ENCODE data around the gene PDK2.

PDK2 gene

DNA sequence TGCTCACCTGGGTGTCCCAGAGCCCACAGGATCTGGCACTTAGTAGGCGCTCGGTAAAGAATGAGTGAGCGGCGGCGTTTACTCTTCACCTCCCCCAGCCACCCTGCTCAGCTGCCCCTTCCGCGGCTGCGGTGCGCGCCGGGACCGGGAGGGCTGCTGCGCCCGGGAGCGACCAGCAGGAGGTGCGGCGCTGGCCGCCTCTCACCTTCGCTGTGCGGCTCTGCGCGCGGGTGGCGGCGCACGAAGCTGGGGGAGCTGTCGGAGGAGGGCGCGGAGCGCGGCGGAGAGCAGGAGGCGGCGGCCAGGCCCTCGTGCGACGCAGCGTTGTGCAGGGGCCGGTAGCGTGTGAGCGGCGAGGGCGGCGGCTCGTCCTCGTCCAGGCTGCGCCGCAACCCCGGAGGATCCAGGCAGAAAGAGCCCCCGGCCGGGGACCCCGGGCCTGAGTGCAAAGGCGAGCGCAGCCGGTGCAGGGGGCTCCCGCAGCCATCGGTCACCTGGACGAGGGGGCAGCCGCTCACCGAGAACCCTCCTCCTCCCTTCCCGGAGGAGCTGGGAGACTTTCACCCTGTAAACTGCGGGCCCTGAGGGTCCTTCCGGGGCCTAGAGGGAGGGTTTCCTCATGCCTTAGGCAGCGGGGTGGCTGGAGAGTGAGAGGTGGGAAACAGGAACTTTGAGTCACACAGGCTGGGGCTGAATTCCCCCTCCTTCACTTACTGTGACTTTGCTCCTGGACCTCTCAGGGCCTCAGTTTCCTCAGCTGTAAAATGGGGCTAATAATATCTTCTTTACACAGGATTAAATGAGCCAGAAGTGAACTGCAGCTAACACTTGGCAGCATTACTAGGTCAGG, 22.3 kb downstream of the PDK2 start:
- DNase-seq (ENCODE audit: low spot score) = peak; percentile 69

DNA sequence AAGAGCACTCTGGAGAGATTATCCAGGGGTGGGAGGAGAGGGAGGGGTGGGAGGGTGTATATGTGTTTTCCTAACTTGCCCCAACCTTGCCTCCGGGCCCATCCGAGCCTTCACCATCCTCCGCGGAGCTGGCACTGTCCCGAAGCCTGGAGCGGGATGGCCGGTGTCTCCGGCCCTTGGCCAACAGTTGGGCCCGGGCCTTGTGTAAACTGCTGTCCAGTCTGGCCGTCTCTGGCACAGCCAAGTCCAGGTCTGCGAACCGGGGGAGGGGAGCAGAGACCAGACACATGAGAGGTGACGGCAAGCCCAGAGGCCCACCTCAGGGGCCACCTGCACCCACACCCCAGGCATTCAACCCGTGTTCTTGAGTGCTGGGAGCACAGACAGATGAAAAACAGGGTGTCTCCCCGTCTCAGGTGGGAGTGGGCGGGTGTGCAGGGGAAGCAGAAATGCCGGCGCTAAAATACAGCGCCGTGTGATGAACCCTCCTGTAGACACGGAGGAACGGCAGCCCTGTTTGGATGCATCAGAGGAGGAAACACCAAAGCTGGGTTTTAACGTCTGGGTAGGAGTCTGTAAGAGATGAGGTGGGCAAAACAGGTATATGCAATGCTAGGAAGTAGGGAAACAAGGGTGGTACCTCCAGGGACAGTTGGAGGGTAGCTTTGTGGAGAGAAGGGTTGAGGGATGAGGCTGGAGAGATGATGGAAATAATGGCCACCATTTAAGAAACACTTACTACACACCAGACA, 23.1 kb downstream of the PDK2 start:
- DNase-seq (ENCODE audit: low spot score) = no peak

DNA sequence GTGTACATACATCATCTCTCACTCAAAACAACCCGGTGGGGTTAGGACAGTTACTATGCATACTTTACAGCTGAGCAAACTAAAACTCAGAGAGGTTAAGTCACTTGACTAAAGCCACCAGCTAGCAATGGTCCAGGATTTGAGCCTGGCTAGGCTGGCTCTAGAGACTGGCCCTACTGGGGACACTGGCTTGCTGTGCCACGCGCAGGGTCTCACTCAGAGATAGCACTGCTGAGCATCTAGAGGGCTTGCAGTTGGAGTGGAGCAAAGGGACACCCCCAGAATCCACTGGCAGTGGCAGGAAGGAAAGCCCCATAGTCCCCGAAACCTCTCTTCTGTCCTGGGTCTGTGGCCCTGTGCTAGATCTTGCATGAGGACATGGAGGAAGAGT, 23.7 kb downstream of the PDK2 start:
- no peak for DNase-seq (ENCODE audit: low spot score)

DNA sequence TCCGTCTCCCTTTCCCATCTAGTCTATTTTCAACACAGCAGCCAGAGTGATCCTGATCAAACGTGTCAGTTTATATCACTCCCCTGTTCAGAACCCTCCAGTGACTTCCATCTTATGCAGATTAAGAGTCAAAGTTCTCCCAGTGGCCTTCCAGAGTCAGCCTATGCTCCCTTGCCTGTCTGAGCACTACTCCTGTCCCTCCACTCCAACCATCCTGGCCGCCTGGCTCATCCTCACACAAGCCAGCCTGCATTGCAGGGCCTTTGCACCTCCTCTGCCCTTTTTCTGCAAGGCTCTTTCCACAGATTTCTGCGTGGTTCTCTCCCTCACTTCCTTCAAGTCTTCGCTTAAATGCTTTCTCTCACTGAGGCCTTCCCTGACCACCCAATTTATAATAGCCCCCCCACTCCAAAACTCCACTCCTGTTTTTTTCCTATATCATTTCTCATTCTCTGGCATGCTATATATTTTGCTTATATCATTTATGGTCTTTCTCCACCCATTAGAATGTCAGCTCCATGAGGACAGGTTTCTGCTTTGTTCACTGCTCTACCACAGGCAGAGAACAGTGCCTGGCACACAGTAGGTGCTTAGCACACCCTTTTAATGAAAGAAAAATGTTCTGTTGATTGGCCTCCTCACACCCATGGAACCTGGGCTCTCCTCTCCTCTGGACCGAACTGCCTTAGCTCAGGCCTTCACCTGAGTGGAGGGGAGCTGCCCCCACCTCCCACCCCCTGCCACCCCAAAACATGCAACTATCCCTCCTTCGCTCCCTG, 25.5 kb downstream of the PDK2 start:
- DNase-seq (ENCODE audit: low spot score) = no peak

DNA sequence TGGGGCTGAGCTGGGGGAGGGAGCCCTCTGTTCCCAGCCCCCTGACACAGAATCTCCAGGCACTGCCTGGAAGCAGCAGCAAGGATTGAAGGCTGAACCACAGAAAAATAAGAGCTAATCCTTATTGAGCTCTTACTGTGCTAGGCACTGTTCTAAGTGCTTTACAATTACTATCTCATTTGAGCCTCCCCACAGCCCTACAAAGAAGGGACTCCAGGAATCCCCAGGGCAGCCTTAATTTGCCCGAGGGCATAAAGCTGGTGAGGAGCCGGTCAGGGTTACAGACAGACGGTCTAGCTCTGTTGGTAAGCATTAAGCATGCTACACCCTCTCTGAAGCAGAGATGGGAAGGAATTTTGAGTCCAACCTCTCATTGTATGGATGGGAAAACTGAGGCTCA, 27.8 kb downstream of the PDK2 start:
- no peak for DNase-seq (ENCODE audit: low spot score)

DNA sequence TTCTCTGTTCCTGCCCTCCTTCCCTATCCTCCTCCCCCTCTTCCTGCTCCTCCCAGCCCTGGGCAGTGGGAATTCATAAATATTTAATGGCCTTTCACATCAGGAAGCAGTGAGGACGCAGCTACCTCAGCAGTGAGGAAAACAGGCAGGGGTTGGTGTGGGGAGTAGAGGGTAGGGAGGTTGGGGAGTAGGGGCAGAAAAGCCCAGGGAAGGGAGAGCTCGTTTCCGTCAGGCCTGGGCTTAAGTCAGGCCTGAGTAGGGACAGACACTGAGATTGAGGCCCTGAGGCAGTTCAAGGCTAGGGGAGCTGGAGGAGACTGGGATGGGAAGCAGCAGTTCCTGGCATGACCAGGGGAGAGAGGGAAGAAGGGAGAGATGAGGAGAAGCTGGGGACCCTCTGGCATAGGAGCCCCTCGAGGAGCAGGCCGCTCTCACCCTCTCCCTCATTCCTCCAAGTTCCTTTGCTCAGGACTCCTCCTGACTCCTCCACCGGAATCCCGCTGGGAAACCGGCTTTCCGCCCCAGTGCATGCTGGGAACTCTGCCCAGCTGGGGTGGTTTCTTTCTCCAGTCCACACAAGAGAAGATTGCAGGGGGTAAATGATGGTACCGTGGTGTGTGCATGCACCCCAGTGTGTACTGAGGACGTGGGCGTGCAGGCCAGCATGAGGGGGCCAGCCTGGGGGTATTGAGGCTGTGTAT, 28.6 kb downstream of the PDK2 start:
- DNase-seq (ENCODE audit: low spot score) = no peak

DNA sequence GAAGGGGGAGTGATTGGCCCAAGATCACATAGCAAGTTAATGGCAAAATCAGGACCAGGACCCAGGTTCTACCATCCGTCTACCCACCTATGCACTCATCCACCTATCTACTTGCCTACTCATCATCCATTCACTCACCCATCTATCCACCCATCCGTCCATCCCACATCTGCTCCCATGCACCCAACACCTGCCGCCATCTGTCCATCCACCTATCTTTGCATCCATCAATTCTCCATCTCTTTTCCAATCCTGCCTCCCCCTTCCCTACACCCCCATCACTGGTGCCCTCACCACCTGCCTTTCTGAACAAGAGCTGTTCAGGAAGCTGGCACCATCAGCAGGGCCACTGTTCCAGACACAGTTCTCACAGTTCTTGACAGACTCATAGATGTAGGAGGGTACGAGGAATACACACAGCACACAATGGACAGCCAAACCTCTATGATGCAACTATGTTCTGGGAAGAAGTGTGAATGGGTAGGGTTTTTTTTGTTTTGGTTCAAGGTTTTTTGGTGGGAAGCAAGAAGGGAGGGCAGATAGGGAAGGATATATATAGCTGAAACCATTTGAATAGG, 30.4 kb downstream of the PDK2 start:
- DNase-seq (ENCODE audit: low spot score) = no peak

DNA sequence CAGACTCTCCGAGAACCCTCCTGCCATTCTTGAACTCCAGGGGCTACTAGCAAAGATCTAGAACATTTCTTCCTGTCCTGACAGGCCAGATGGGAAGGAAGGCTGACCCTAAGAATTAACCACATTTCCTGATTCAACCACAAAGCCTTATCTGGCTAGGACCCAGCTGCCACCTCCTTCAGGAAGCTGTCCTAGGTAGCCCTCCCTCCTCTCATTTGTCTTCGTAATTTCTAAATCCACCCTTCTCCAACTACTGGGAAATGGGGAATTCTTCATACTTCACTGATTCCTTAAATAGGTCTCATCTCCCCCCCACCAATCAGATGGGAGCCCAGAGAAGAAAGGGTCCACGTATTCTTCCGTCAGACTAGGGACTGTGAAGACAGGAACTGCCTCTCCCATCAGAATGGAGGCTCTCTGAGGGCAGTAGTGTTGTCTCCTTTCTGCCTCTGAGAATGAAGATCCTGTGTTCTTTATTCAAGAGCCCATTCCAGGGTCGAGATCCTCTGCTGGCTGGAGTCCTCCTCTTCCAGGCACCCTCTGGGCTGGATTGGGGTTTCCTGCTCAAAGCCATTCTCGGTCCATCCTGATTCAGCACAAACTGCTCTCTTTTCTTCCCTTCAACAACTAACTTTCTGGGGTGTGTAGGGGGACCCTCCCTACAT, 32.7 kb downstream of the PDK2 start:
- DNase-seq (ENCODE audit: low spot score) = no peak

DNA sequence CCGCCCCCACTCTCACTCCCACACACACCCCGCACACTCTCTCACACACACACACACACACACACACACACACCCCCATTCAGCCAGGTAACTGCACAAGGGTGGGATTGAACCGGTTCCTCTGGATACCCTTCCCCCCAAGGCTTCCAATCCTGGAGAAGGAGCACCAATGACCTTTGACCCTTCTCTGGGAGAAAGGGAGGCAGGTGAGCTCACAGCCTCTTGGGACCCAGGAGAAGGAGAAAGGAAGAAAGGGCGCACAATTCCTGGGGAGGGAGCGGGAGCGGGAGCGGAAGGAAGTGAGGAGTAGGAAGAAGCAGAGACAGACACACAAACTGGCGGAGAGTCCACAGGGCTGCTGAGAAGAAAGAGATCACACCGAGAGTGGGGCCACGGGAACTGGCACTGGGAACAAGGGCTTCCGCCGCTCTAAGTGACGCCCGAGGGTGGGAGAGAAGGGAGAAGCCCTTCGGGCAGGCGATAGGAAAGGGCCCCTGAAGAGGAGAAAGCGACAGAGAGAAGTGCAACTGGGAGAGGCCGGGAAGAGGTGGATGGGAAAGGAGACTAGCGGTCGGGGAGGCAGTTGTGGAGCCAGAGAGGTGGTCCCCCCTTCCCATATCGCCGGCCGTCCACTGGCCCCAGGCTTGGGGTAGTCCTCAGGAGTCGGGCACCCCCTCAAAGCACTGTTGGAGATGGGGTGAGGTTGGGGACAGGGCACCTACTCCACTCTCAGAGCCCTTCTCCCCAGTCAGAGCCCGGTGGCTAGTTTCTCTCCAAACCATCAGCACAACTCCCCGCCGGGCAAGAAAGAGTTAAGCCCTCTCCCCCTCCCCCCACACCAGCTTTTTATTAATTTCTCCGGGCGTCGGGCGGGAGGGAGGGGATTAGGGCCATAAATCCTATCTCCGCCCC, 33.5 kb downstream of the PDK2 start:
- no peak for DNase-seq (ENCODE audit: low spot score)

DNA sequence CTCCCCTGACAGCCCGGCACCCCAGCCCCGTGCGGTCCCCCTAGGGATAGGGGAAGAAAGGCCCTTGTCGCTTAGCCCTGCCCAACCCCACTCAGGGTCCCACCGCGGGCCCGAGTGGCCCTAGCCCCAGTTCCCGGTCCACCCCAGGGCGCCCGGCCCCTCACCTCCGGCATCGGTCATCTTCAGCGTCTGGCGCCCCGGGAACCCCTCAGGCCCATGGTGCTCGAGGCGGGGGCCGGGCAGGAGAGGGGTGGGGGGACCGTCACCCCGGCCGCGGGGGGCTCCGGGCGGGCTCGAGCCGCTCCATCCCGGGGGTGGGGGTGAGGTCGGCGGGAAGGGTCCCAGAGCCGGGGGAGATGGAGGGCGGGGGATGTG, 34.2 kb downstream of the PDK2 start:
- no peak for DNase-seq (ENCODE audit: low spot score)

DNA sequence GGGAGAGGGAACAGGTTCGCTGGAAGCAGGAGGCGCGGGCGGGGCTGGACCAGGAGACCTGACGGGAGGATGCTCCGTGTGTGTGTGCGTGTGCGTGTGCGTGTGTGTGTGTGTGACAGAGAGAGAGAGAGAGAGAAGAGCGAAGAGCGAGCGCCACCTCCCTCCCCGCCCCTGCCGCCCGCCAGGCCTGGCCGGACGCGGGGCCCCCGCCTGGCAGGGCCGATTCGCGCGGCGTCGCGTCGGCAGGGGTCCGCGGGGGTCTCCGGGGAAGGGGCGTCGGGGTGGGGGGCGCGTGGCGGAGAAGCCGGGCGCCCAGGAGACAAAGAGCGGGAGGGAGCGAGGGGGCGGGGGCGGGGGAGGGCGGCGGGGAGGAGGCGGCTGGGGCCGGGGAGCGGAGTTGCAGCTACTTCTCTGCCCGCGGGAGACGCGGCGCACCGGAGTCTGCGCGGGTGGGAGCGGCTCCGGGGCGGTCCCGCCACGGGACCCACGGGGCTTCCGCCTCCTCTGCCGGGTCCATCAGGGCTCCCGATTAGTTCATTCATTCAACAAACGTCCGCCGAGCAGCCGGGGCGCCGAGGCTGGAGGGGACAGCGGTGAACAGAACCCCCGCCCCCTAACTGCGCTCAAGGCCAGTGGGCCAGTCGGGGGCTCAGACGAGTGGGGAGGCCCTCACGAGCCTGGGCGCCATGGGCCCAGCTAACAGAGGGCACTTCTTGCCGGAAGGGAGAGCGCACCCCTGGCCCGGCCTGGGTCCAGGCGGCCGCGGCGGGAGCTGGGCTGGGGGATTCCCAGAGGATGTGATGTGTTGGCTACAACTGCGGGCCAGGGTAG, 34.8 kb downstream of the PDK2 start, which contains the start of gene SAMD14:
Gene SAMD14 (minus strand): TSS at position 433 of the 831 bp plus-strand sequence. CDS start 5,201 bp downstream, outside the sequence.
- peak; percentile 64 for DNase-seq (ENCODE audit: low spot score)

DNA sequence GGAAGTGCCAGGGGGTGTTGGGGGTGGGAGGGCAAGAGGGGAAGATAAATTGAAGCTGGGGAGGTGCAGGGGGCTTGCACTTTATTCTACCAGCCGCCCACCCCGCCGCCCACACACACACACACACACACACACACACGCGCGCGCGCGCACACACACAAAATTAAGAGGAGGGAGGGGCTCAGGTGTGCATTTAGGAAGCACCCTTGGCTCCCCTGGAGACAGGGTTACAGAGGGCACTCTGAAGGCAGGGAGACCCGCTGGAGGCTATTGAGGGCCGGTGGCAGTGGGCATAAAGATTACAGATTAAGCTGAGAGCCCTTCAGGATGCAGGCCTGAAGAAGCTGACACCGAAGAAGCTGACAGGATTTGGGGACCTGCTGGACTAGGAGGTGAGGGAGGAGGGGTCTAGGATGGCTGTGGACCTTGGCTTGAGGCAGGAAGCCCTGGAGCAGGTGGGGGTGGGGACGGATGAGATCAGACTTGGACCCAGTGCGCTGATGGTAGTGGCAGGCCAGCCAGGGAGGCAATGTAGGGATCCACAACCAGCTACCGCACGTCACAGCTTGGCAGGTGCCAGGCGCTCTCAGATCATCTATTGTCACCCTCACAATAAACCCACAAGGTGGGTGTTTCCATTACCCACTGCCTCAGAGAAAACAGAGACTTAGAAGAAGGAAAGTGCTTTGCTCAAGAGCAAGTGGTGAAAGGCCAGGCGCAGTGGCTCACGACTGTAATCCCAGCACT, 35.6 kb downstream of the PDK2 start:
- no peak for DNase-seq (ENCODE audit: low spot score)

DNA sequence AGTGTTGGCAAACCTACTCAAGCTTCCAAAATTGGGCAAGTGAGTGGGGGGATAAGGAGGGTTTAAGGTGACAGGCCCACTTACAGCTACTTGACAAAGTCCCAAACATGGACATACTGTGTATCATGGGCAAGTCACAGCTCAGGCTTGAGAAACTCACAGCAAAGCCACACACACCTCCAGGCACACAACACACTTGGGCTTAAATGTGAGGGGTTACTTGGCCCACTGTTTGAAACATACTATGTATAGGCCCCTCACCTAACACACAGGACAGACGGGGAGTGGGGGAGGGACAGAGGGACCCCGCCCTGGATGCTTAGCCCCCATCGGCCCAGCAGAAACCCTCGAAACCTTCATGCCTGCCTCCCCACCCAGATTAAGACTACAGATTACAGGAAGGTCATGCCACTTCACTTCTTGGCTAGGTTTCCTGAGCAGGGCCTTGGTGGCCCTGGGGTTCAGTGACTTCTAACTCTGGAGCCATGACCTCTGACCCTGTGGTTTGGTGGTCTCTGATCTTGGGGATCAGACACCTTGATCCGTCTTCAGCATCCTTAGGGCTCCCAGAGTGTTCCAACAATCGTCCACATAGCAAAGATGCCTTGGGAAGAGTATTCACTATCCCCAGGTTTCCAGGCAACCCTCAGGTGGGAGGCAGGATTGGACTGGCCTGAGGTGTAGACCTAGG, 37.1 kb downstream of the PDK2 start:
- DNase-seq (ENCODE audit: low spot score) = no peak

DNA sequence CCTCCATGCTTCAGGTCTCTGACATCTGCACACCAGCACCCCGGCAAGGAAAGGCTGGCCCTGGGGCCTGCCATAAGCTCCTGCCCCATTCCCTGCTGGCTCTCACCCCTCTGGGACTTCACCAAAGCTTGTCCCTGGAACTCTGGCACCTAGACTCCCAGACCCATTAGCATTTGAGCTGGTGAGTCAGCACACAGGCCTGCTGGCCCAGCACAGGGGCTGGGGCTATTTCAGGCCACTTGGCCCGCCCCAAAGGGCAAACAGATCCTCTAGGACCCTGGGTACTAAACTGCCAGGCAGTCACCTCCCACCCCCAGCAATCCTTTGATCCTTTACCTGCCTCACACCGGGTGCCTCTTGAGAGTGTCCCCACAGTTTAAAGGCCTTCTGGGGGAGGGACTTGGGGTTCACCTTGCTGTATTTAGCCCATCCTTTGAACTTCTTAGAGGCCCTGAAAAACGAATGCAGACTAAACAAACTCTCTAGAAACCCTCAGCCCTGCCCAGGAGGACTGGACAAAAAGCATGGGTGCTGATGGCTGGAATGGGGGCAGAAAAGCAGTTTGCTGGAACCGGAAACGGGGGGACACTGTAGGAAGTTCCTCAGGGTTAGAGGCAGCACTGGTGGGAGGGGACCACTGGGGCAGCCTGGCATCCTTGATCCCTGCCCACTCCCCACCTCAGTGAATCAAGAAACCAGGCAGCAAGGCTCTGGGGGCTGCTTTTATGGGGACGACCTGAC, 38.0 kb downstream of the PDK2 start:
- no peak for DNase-seq (ENCODE audit: low spot score)

DNA sequence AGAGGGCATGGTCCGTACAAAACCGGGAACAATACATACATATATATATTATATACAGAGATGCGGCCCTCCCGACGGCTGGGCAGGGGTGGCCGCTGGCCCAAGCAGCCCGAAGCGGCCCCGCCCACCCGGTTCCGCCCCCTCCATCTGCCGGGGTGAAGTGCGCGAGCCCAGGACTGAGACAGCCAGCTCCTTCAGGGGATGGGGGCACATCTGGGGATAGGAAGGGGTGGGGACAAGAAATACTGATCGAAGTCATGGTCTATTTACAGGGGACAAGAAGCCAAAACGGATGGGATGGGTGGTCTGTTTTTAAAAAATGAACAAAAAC, 38.6 kb downstream of the PDK2 start:
- DNase-seq (ENCODE audit: low spot score) = no peak

DNA sequence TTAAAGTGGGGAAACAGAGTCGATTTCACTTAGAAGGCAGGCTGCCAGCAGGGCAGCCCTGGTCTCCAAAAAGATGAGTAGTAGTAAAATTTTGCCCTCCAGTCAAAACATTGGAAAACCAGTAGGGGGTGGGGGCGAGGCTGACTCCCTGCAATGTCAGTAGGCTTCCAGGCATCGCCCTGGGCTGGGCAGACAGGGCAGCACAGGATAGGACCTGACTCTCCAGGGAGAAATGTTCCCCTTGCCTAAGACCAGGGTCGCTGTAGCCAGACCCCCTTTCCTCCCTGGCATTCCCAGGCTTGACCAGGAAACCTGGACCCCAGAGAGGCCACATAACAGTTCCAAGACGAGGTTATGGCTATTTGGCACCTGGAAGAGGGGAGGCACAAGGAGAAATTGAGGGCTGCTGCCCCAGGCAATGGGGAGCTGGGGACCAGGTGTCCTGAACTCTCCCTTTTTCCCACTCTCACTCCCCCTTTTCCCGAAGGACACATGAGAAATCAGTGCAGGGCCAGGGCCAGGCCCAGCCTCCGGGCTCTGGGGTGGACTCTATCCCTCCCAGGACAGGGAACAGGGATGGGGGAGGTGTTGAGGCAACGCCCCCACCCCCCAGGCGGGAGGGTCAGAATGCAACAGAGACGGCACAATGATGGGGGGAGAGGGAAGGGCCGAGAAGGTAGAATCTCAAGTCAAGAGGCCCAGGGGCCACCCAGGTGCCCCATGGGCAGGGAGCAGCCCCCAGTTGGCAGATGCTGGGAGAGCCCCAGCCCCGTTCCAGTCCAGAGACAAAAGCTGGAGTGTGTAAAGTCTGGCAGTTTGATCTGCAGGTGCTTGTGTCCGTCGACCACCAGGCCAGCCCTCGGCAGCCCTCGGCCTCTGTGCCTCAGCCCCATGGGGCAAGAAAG, 39.3 kb downstream of the PDK2 start:
- no peak for DNase-seq (ENCODE audit: low spot score)

Data from germinal center (tissue), 1 donor.